ENCODE results near the gene DLG5. TPM values are rescaled to one million over a fixed set of nuclear protein-coding genes. Genes with fewer than 3 reads are reported as not detected.

The DLG5 gene
- total RNA-seq, 2 donors from 2014 or later = 26.1 to 47.5 TPM

GRCh38 chr10:77884181-77884580, 42.4 kb downstream of the DLG5 start:
- no peak for DNase-seq
- no peak overlapping the region for H3K27ac ChIP-seq
- H3K9ac ChIP-seq (ENCODE audit: low read depth in 2 of 2, low read length in 2 of 2) = no peak overlapping the region
- no peaks in the 10 kb centered on the region for H3K36me3 ChIP-seq
- no peak for TF ChIP-seq CTCF (IDR thresholded peaks at IDR 0.05)
- H3K9me3 ChIP-seq = no peaks in the 10 kb centered on the region
- no peak overlapping the region for H3K4me3 ChIP-seq
- H3K27me3 ChIP-seq = no peaks in the 10 kb centered on the region
- intact Hi-C loops (cut with DNase I) = no loop called here
- H3K4me1 ChIP-seq = peaks cover 8% of the 10 kb centered on the region

DNA sequence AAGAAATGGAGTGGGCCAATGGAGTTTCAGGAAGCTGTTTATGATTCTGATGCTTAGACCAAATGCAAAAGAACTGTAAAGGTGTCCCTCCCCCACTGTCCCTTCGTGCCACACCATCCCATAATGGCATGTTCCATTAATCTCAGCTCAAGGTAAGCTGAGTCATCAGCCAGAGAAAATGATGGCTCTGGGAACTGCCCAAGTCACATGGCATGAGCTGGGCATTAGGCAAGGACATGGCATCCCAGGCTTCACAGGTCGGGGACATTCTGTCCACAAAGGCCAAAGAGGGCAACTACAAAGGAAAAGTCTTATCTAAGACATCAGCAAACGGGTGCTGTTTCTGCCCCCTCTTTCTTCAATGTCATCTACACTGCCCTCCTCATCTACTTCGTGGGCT, 44.9 kb downstream of the DLG5 start:
- H3K4me1 ChIP-seq = no peaks in the 10 kb centered on the region
- no peak overlapping the region for H3K4me3 ChIP-seq
- TF ChIP-seq CTCF (IDR thresholded peaks at IDR 0.05) = no peak
- intact Hi-C loops (cut with DNase I) = no loop called here
- no peak overlapping the region for H3K27ac ChIP-seq
- no peak overlapping the region for H3K9ac ChIP-seq (ENCODE audit: low read depth in 2 of 2, low read length in 2 of 2)
- no peaks in the 10 kb centered on the region for H3K9me3 ChIP-seq
- no peaks in the 10 kb centered on the region for H3K27me3 ChIP-seq
- DNase-seq = no peak
- H3K36me3 ChIP-seq = no peaks in the 10 kb centered on the region

GRCh38 chr10:77881222-77881621, 45.3 kb downstream of the DLG5 start:
- Histone ChIP-seq H3K27ac (no peak overlapping the region), H3K27me3 (no peaks in the 10 kb centered on the region), H3K4me3 (no peak overlapping the region), H3K9ac (ENCODE audit: low read depth in 2 of 2, low read length in 2 of 2) (no peak overlapping the region), H3K36me3 (no peaks in the 10 kb centered on the region), H3K9me3 (no peaks in the 10 kb centered on the region), H3K4me1 (no peaks in the 10 kb centered on the region)
- DNase-seq = no peak
- intact Hi-C loops (cut with DNase I) = no loop called here
- no peak for TF ChIP-seq CTCF (IDR thresholded peaks at IDR 0.05)

DNA sequence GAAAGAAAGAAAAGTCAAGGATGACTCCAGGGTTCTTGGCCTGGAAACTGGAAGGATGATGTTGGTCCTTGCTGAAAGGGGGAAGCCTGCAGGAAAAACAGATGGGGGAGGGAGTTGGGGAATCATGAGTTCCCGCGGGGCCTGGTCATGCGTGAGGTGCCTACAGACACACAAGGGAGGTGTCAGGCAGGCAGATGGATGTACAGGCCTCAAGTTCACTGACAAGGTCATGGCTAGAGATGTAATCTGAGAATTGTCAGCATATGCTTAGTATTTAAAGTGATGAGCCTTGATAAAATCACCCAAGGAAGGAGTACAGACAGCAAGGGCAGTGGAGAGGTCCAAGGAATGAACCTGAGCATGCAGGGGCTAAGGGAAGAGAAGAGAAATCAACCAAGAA, 46.8 kb downstream of the DLG5 start:
- H3K4me3 ChIP-seq = no peak overlapping the region
- DNase-seq = no peak
- intact Hi-C loops (cut with DNase I) = no loop called here
- TF ChIP-seq CTCF (IDR thresholded peaks at IDR 0.05) = no peak
- H3K27me3 ChIP-seq = no peaks in the 10 kb centered on the region
- H3K9me3 ChIP-seq = no peaks in the 10 kb centered on the region
- no peaks in the 10 kb centered on the region for H3K36me3 ChIP-seq
- no peak overlapping the region for H3K9ac ChIP-seq (ENCODE audit: low read depth in 2 of 2, low read length in 2 of 2)
- H3K4me1 ChIP-seq = no peaks in the 10 kb centered on the region
- H3K27ac ChIP-seq = no peak overlapping the region

GRCh38 chr10:77879065-77879464, 47.5 kb downstream of the DLG5 start:
- no peak for TF ChIP-seq CTCF (IDR thresholded peaks at IDR 0.05)
- Histone ChIP-seq H3K9me3 (no peaks in the 10 kb centered on the region), H3K4me1 (no peaks in the 10 kb centered on the region), H3K36me3 (no peaks in the 10 kb centered on the region), H3K27ac (no peak overlapping the region), H3K4me3 (no peak overlapping the region), H3K27me3 (no peaks in the 10 kb centered on the region), H3K9ac (ENCODE audit: low read depth in 2 of 2, low read length in 2 of 2) (no peak overlapping the region)
- DNase-seq = no peak
- intact Hi-C loops (cut with DNase I) = no loop called here
